Measurements from ENCODE around the gene SOX10.

- TF ChIP-seq ZFP36 (IDR thresholded peaks at IDR 0.05; ENCODE audit: borderline replicate concordance, low read depth, low read length, partially characterized antibody), result no peak
- TF ChIP-seq NFE2 (CRISPR knock-in tag; IDR thresholded peaks at IDR 0.05), result no peak
- TF ChIP-seq CTCF (CRISPR knock-in tag; IDR thresholded peaks at IDR 0.05), result no peak
- no peak for TF ChIP-seq POLR2A (IDR thresholded peaks at IDR 0.05; ENCODE audit: insufficient read depth in 1 of 2, low read depth in 2 of 2, low read length in 2 of 2)
- TF ChIP-seq FOXM1 (CRISPR knock-in tag; IDR thresholded peaks at IDR 0.05), result no peak
- no peak for TF ChIP-seq MYPOP (CRISPR knock-in tag; IDR thresholded peaks at IDR 0.05)
- TF ChIP-seq ZNF362 (CRISPR knock-in tag; IDR thresholded peaks at IDR 0.05; ENCODE audit: borderline replicate concordance), result no peak
- no peak for TF ChIP-seq HNF4G (IDR thresholded peaks at IDR 0.05; ENCODE audit: borderline replicate concordance, low read depth, low read length)
- no peak for TF ChIP-seq HNF4G (CRISPR knock-in tag; IDR thresholded peaks at IDR 0.05; ENCODE audit: borderline replicate concordance, low read depth)
- no peak for TF ChIP-seq ZNF639 (CRISPR knock-in tag; conservative IDR thresholded peaks at IDR 0.05)
- TF ChIP-seq SSRP1 (CRISPR knock-in tag; IDR thresholded peaks at IDR 0.05), result no peak
- no peak for TF ChIP-seq POGZ (CRISPR knock-in tag; IDR thresholded peaks at IDR 0.05)
- TF ChIP-seq NR2F6 (IDR thresholded peaks at IDR 0.05), result no peak
- TF ChIP-seq NR2F6 (CRISPR knock-in tag; IDR thresholded peaks at IDR 0.05), result no peak
- TF ChIP-seq ZNF138 (CRISPR knock-in tag; IDR thresholded peaks at IDR 0.05; ENCODE audit: low read depth), result no peak
These were observed 763 bp upstream of the SOX10 start for GRCh38 chr22:37985050-37985585.

Data from HepG2 (cell line).